Caki2 (cell line): Measurements from ENCODE around the gene STX12. TPM values are rescaled to one million over a fixed set of nuclear protein-coding genes. Genes with fewer than 3 reads are reported as not detected.
A peak's percentile ranks its signal among the peaks of the same experiment; 100 is the strongest.
"Not testable (repeated sequence)": the region's sequence is repeated elsewhere in the genome, so short reads cannot be mapped to it uniquely, and the experiment has no call there.

Experiments
- DNase-seq: peaks from one replicate; pipeline ENCODE4 v3.0.0-alpha.2; 2015; ENCODE audit warnings: low read depth
- in situ Hi-C: cut with HindIII; loops from 2 replicates; pipeline ENCODE4 v1.10.0; 2016; ENCODE audit warnings: low sequenced_read_pairs, low pct_unique_long_range_greater_than_20kb, mixed read lengths
- total RNA-seq: library from RNA; depleted of rRNA; stranded (reverse); fragments of >200 nt; shearing (Covaris generic); gene quantifications from 2 replicates; pipeline ENCODE4 v1.2.3, GENCODE V29; 2014; ENCODE audit warnings: low replicate concordance

Gene STX12
- total RNA-seq, 1 experiment from 2014 or later: 16.9 TPM

DNA sequence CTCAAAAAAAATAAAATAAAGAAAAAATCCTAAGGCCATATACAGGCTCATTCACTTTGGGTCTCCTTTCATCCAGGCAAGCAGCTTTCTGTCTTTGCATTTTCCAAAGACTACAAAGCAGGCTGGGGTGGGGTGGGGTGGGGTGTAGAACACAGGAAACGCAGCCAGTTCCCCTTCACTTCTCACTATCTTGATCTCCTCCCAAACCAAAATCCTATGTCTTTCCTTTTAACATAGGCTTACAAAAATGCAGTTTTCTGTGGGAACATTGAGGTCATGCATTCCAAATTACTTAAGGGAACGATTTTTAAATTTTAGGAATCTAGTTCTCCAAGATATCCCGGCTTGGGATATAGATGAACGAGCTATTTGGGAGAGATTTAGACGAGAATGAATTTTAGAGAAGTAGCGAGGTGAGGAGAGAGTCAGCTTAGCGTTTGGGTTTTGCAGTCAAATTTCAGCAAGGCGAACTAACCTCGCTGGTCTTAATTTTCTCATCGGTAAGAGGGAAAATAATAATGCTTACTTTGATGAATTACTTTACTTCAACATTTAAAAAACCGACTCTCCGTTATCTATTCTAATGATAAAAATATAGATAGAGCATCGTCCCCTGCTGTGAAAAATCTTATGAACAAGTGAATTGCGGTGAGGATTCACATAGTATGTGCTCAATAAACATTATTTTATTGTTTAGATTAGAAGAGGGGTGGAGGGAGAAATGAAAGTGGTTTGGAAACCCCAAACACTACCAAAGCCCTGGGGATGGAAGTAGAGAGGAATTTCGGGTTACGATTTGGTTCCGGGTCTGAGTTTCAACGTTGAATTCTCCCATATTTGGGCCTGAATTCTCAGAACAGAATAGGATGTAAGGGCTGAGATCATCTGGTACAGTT is 735 bp upstream of the STX12 start:
- no peak for DNase-seq
- in situ Hi-C loops: no loop called here

DNA sequence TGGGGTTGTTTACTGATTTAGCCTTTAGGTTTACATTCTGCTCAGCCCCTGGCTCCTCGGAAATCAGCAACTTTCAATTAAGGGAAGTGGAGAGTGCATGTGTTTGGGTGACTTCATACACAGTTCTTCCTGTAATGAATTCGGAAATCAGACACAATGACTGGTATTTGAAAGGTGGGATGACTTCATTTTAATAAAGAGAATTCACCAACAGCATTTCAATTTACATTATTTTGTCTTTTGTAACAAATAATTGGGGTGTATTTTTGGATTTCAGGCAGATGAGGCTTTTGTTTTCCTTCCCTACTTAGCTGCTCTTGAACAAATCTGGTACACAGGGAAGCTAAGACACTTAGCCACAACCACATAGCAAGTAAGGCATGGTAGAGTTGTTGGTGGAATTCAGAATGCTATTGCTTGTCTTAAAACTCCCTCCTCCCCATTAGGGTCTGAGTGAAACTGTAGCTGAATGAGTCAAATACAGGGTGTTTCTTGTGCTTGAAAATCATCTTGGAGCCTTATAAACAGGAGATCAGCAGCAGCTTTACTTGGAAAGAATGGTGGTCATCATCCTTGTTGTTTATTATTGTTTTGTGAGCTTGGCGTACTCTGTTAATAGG is 917 bp downstream of the STX12 start:
- no peak for DNase-seq
- in situ Hi-C loops: no loop called here

DNA sequence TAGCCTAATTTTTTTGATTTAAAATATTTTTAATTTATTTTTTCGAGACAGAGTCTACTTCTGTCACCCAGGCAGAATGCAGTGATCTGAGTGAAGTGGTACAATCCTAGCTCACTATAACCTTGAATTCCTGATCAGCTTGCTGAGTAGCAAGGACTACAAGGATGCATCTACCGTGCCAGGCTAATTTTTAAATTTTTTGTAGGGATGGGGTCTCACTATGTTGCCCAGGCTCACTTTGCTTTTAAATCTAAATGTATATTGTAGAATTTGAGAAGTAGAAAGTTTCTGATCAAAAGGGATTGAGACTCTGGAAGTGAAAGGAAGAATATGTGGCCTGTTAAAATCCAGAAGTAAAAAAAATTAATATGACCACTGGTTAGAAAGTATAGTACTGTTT is 1.6 kb downstream of the STX12 start:
- in situ Hi-C loops: no loop called here
- DNase-seq: no peak

DNA sequence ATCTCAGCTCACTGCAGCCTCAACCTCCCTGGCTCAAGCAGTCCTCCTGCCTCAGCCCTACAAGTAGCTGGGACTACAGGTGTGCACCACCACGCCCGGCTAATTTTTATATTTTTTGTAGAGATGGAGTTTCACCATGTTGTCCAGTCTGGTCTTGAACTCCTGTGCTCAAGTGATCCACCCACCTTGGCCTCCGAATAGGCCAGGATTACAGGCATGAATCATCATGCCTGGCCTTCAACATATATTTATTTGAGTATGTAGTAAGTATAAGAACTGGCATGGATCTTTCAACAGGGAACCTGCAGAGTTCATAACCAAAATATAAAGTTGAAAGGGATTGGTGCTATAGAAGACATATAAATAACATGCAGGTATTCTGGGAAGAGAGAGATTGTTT is 2.3 kb downstream of the STX12 start:
- DNase-seq, in situ Hi-C loops: not testable (repeated sequence)

DNA sequence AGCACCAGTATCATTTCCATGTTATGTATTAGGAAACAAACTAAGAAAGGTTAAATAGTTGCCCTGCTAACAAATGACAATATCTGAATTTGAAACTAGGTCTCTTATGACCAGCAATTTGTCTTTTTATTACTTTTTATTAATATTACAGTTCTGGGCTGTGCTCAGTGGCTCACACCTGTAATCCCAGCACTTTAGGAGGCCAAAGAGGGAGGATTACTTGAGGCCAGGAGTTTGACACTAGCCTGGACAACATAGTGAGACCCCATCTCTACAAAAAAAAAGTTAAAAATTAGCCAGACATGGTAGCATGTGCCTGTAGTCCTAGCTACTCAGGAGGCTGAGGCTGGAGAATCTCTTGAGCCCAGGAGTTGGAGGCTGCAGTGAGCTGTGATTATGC is 3.3 kb downstream of the STX12 start:
- DNase-seq, in situ Hi-C loops: not testable (repeated sequence)

DNA sequence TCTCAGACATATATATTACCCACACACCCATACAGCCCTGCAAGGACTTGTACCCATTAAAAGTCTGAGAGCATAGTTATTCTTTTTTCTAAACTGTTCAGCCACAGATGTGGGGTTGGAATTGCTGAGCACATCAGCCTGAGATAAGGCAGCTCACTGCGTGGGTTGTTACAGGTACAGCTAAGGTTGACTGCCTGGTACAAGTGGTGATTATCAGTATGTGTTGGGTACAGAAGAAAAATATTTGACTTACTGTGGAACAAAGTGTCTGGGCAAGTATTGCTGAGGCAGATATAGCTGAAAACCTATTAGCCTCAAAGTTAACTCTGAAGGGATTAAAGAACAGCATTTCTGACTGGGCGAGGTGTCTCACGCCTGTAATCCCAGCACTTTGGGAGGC is 5.0 kb downstream of the STX12 start:
- in situ Hi-C loops: no loop called here
- no peak for DNase-seq

DNA sequence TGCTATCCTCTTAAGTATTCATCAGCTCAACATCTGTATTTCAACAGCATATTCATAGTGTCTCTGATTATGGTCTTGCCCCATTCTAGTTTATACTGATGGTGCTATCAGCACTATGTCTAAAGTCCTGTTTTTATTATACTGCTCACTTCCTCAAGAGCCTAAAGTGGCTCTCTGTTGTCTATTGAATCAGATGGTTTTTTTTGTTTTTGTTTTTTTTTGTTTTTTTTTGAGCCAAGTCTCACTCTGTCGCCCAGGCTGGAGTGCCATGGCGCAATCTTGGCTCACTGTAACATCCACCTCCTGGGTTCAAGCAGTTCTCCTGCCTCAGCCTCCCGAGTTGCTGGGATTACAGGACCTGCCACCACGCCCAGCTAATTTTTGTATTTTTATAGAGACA is 6.1 kb downstream of the STX12 start:
- in situ Hi-C loops: no loop called here
- no peak for DNase-seq

DNA sequence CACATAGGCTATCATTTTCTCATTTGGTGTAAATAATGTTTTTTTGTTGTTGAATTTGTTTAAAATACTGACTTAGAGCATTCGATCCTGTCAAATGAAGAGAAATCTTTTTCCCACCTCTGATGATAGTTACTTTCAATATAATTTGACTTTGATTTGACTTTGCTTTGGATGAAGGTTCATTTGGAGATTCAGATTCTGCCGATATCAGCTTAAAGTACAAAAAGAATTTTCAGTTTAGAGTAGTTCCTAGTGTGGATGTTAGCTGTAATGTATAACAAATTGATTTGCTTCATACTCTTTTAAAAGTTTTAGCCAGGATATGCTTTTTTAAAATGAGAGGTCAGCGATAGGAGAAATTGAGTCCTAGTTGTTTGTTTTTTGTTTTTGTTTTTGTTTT is 9.9 kb downstream of the STX12 start:
- DNase-seq: no peak
- in situ Hi-C loops: no loop called here

DNA sequence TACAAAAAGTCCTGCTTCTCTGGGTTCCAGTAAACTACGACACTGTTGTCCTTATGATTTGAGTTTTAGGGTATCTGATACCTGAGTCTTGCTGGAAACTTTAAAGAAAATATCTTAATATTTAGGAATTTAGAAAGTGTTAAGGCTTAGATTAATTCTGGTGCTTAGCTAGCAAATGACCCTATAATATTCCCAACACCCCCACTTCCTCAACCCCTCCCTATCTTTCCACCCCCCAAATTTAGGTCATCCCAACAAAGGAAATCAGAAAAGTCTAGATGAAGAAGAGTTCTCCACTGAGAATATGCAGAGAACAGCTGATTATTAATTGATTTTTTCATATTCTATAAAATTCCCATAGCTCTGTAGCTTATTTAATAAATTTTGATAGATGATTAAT is 11.7 kb downstream of the STX12 start:
- in situ Hi-C loops: no loop called here
- DNase-seq: no peak

DNA sequence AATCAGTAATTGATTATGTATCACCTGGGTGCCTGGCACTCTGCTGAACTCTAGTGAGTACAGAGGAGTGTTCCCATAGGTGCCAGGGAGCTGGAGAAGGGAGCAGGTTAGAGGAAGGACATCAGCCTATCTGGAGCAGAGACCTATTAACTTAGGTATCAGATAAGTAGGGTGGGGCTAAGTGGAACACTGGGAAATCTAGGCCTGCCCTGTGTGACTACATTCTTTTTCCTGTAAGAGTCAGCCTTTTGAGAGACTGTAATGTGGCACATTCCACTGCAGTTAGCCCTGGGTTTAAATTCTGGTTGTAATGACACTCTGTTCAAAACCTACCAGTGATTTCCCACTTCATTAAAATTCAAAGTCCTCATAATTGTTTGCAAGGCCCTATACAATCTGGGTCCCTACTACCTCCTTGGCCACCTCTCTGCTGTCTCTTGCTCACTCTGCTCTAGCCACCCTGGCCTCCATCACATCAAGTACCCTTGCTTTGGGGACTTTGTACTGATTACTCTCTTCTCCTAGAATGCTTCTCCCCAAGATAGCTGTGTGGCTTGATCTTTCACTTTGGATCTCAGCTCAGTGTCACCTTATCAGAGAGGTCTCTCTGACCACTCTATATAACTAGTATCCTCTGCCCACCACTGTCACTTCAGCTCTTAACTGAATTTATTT is 12.9 kb downstream of the STX12 start:
- DNase-seq: no peak
- in situ Hi-C loops: no loop called here

DNA sequence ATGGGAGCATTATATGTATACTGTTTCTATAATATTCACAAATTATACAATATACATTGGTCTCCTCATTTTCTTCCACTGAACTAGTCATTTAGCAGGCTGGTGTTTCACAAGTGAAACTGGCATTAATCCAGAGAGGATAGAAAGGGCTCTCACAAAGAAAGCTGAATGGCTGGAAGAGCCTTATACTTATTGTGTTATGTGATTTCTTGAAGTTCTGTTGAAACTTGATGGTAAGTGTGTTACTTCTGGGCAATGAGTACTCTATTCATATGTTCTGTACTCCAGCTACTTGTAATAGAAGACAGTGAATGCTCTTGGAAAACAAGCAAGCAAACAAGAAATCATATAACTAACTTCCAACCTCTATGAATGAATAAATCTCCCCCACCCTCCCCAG is 14.9 kb downstream of the STX12 start:
- DNase-seq: no peak
- in situ Hi-C loops: no loop called here

DNA sequence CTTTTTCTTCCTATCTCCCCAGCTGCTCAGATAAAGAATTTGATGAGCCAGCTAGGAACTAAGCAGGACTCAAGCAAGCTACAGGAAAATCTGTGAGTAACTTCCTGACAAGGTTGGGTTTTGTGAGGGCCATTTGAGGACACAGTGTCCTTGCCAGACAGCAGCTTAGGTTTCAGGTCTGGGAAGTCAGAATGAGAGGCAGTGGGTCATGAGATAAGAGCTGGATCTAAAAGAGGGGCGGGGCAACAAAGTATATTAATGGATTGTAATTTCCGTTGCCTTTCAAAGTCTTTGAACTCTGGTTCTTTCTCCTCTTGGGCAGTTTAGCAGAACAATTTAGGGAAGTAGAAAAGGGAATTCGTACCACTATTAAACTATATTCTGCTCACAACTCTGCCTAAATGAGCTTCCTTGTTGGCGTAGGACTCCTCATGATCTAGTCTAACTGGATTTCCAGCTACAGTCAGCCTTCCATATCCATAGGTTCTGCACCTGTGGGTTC is 16.6 kb downstream of the STX12 start:
- no peak for DNase-seq
- in situ Hi-C loops: no loop called here

DNA sequence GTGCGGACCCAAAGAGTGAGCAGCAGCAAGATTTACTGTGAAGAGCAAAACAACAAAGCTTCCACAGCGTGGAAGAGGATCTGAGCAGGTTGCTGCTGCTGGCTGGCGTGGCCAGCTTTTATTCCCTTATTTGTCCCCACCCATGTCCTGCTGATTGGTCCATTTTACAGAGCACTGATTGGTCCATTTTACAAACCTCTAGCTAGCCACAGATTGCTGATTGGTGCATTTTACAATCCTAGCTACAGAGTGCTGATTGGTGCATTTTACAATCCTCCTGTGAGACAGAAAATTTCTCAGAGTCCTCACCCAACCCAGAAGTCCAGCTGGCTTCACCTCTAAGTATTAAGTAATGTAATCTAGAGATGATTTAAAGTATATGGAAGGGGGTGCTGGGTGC is 17.3 kb downstream of the STX12 start:
- in situ Hi-C loops, DNase-seq: not testable (repeated sequence)

DNA sequence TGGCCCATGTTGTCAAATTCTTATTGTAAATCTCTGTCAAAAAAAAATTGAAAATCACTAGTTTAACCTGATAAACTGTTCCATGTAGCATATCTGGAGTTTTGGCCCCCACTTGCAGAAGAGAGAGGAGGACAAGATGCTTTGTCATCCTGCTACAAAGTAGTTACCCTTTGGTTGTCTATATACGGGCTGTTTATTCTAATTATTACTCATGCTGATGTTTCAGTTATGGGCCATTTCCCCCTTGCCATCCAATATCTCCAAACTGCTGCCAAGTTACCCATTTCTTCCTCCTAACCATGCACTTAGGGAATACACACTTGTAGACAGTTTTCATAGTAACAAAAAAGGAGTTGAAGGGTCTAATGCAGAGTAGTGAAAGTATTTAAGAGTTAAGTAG is 22.6 kb downstream of the STX12 start:
- in situ Hi-C loops: no loop called here
- peak; percentile 16 for DNase-seq

DNA sequence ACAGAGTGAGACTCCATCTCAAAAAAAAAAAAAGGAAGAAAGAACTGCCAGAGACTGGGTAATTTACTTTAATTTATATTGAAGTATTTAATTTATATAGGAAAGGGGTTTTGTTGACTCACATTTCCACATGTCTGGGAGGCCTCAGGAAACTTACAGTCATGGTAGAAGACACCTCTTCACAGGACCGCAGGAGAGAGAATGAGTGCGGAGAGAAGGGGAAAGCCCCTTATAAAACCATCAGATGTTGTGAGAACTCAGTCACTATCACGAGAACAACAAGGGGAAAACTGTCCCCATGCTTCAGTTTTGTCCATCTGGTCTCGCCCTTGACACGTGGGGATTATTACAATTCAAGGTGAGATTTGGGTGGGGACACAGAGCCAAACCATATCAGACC is 31.8 kb downstream of the STX12 start:
- no peak for DNase-seq
- in situ Hi-C loops: no loop called here

DNA sequence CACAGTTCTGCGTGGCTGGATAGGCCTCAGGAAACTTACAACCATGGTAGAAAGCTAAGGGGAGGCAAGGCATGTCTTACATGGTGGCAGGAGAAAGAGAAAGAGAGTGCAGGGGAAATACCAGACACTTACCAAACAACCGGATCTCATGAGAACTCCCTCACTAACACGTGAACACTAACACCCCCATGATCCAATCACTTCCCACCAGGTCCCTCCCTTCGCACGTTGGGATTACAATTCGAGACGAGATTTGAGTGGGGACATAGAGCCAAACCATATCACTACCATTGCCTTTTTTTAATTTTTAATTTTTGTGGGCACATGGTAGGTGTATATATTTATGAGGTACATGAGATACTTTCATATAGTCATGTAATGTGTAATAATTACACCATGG is 33.7 kb downstream of the STX12 start:
- DNase-seq: no peak
- in situ Hi-C loops: no loop called here

DNA sequence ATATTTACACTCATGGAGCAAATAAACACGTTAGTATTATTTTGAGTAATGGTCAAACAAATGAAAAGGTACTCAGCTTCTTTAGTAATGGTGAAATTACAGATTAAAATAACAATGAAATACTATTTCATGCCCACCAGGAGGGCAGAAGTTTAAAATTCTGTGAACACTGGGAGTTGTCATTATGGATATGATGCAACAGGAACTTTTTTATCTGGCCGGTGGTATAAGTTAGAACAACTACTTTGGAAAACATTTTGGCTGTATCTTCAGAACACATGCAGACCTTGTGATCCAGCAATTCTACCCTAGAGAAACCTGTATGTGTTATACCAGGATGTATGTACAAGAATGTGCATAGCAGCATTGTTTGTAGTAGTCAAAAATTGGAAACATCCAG is 34.4 kb downstream of the STX12 start:
- in situ Hi-C loops: no loop called here
- DNase-seq: no peak

DNA sequence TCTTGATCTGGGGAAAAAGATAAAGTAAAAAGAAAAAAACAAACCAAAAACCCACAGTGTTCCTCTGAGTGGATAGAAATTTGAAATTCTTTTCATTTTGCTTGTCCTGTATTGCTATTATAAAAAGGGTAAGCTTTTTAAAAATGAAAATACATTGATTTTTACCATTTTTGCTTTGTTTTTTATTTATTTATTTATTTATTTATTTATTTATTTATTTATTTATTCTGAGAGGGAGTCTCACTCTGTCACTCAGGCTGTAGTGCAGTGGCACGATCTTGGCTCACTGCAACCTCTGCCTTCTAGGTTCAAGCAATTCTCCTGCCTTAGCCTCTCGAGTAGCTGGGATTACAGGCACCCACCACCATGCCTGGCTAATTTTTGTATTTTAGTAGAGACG is 35.1 kb downstream of the STX12 start:
- DNase-seq, in situ Hi-C loops: not testable (repeated sequence)

DNA sequence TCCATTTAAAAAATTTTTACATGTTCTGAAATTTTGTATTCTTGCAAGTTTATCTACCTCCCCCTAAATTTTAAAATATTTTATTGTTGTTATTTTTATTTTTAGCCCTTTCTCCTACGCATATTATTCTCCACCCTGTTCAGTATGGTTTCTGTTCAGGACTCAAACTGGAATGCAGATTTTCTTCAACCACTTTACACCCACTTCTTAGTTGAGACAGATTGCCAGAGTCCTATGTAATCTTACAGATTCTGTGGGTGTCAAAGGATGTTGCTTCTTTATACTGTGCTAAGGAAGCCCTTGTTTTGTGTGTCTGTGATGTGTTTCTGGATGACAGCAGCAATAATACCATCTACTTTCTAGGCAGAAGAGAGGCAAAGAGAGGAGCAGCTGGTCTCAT is 36.9 kb downstream of the STX12 start:
- in situ Hi-C loops: no loop called here
- no peak for DNase-seq
